Activated B cell treated with CpG ODN at 0.5 μM for 24 hours (primary cell): ENCODE results near the gene ARPC4. TPM values are rescaled to one million over a fixed set of nuclear protein-coding genes. Genes with fewer than 3 reads are reported as not detected.

Experiments used
- ATAC-seq: fragments of 200-7000 bp; cut with Tn5 transposase; one replicate; pipeline ENCODE4 v1.10.0; 2021; ENCODE audit warnings: low read depth, mild to moderate bottlenecking, moderate library complexity
- CTCF ChIA-PET: fragments of 350-600 bp; sonication (Branson Sonifier 250); formaldehyde crosslinking; loops from one replicate; lab custom pipeline; 2021; ENCODE audit warnings: antibody characterized with exemption; lab: Charles Lee
- POLR2A ChIA-PET: fragments of 350-600 bp; sonication (Branson Sonifier 250); formaldehyde crosslinking; loops from one replicate; lab custom pipeline; 2021; ENCODE audit warnings: antibody characterized with exemption; lab: Charles Lee
- DNase-seq: peaks from one replicate; pipeline ENCODE4 v3.0.0; 2022
- H3K27ac Mint-ChIP-seq: one replicate; pipeline ENCODE4 v1.8.0; 2020; ENCODE audit warnings: mixed read lengths
- H3K27me3 Mint-ChIP-seq: one replicate; pipeline ENCODE4 v1.8.0; 2021; ENCODE audit warnings: mixed read lengths
- H3K36me3 Mint-ChIP-seq: one replicate; pipeline ENCODE4 v1.8.0; 2021; ENCODE audit warnings: low read depth, mixed read lengths
- H3K4me1 Mint-ChIP-seq: one replicate; pipeline ENCODE4 v1.8.0; 2021; ENCODE audit warnings: mixed read lengths
- H3K4me3 Mint-ChIP-seq: one replicate; pipeline ENCODE4 v1.8.0; 2020; ENCODE audit warnings: mild to moderate bottlenecking, mixed read lengths
- H3K9me3 Mint-ChIP-seq: one replicate; pipeline ENCODE4 v1.8.0; 2020; ENCODE audit warnings: mixed read lengths
- intact Hi-C: fragments of 100-400 bp; cut with micrococcal nuclease; formaldehyde crosslinking; loops from one replicate; pipeline ENCODE4 v1.15.1; 2024
- total RNA-seq: library from RNA; stranded (reverse); gene quantifications from 2 replicates; pipeline ENCODE4 v1.2.3, GENCODE V29; 2022
- TF ChIP-seq, protein P1 (sequence below): fragments of 200-600 bp; IDR thresholded peaks from one replicate; pipeline ENCODE4 v1.8.0; 2022; ENCODE audit warnings: antibody characterized with exemption, mild to moderate bottlenecking

Gene ARPC4
- total RNA-seq, 1 donor from 2014 or later = 315 TPM

DNA sequence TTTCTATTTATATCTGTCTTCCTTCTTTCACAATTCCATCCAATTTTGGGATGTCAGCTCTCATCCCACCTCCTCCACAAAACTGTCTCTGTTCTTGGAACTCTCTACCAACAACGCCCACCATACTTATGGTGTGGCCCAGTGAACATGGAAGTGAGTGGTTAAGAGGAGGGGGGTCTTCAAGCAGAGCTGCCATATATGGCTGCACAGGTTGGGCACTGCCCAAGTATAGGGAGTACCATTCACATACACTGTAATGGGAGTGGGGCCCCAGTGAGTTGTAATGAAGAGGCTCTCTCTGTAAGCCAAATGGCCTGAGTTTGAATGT lies 15.2 kb upstream of the ARPC4 start:
- ChIA-PET CTCF (no interaction called here), POLR2A (interaction anchor here (0.6 to 5.6 kb wide), 5 partner anchors 18 to 381 kb away, joined by 3 to 57 read pairs (median 4); partner anchors contain the start of gene OGG1)
- intact Hi-C loops = no loop called here
- peaks cover 6% of the 10 kb centered on the region for H3K36me3 Mint-ChIP-seq
- no peak overlapping the region for H3K4me3 Mint-ChIP-seq
- DNase-seq (no peak), ATAC-seq (no peak)
- peaks cover 53% of the 10 kb centered on the region for H3K4me1 Mint-ChIP-seq
- H3K27me3 Mint-ChIP-seq = no peaks in the 10 kb centered on the region
- no peaks in the 10 kb centered on the region for H3K9me3 Mint-ChIP-seq
- peak overlapping the region; percentile 30 for H3K27ac Mint-ChIP-seq
- TF ChIP-seq, protein P1, sequence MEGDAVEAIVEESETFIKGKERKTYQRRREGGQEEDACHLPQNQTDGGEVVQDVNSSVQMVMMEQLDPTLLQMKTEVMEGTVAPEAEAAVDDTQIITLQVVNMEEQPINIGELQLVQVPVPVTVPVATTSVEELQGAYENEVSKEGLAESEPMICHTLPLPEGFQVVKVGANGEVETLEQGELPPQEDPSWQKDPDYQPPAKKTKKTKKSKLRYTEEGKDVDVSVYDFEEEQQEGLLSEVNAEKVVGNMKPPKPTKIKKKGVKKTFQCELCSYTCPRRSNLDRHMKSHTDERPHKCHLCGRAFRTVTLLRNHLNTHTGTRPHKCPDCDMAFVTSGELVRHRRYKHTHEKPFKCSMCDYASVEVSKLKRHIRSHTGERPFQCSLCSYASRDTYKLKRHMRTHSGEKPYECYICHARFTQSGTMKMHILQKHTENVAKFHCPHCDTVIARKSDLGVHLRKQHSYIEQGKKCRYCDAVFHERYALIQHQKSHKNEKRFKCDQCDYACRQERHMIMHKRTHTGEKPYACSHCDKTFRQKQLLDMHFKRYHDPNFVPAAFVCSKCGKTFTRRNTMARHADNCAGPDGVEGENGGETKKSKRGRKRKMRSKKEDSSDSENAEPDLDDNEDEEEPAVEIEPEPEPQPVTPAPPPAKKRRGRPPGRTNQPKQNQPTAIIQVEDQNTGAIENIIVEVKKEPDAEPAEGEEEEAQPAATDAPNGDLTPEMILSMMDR = no peak

DNA sequence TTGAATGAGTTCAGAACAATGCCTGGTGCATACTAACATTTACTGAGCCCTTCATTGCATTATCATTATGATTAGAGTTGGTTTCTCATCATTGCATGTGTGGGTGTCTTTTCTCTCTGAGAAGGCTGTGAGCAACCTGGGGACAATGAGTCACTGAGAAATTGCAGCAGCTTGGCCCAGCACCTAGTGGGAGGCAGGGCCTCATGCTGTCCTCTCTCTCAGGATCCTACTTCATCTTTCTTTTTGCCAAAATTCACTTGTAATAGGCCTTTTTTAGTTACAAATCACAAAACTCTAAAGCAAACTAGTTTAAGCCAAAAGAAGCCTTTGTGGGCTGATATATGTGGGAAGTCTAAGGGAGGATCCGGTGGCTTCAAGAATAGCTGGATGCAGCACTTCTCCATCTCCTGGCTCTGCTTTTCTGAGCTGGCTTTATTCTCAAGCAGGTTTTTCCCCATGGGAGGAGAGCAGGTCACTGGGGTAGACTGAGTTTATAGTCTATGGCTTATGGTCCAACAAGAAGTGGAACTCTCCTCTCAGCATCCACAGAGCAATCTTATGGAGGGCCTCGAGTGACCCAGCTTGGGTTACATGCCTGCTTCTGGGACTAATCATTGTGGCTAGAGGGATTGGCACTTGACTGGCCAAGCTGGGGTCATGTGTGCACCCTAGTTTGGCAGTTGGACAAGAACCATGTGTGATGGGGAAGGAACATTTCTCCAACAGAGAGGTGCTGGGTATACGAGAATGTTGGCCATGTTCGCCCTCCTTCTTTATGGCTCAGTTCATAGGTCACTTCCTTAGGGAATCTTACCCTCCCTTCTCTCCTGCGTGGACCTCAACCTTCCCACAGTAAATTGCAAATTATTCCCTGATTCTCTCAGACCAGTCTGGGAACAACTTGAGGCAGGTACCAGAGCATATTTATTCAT lies 14.5 kb upstream of the ARPC4 start:
- H3K4me1 Mint-ChIP-seq = peaks cover 58% of the 10 kb centered on the region
- ChIA-PET CTCF (no interaction called here), POLR2A (interaction anchor here (0.6 to 5.6 kb wide), 6 partner anchors 14 to 382 kb away, joined by 3 to 57 read pairs (median 4); partner anchors contain the start of genes ARPC4 and OGG1)
- no peak overlapping the region for H3K4me3 Mint-ChIP-seq
- no peak for ATAC-seq
- TF ChIP-seq, protein P1 = no peak
- no peaks in the 10 kb centered on the region for H3K9me3 Mint-ChIP-seq
- intact Hi-C loops = loop anchor here (1.0 kb wide), 1 partner anchor 28 kb away; no protein-coding TSS in a partner anchor
- H3K27ac Mint-ChIP-seq = peak overlapping the region; percentile 88
- H3K36me3 Mint-ChIP-seq = peaks cover 12% of the 10 kb centered on the region
- no peak for DNase-seq
- no peaks in the 10 kb centered on the region for H3K27me3 Mint-ChIP-seq

DNA sequence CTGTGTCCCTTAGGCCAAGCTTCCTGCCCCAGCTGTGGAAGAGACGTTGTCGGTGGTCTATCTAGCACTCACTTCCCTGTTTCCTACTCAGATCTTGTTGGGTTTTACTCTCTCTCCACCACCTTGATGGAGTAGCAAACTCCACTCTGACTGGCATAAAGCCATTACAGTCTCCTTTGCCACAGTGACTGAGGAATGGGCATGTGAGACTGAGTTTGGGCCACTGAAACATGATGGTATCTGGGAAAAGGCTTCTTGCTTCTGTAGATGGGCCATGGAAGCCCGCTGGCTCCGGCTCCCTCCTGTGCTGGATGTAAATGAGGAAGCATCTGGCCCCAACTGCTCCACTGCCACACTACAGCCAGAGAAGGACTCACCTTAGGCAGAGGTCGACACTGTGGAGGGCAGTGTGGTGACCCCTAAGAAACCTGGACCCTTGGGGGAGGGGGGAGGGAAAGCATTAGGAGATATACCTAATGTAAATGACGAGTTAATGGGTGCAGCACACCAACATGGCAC lies 13.7 kb upstream of the ARPC4 start:
- Mint-ChIP-seq H3K36me3 (peaks cover 18% of the 10 kb centered on the region), H3K4me1 (peaks cover 58% of the 10 kb centered on the region), H3K27ac (peak overlapping the region; percentile 88), H3K27me3 (no peaks in the 10 kb centered on the region), H3K9me3 (no peaks in the 10 kb centered on the region), H3K4me3 (peak overlapping the region; percentile 32)
- intact Hi-C loops = loop anchor here (1.0 kb wide), 1 partner anchor 29 kb away; no protein-coding TSS in a partner anchor
- ATAC-seq = no peak
- POLR2A ChIA-PET = interaction anchor here (1.1 to 5.6 kb wide), 6 partner anchors 9 to 382 kb away, joined by 3 to 133 read pairs (median 12); partner anchors contain the start of genes ARPC4, BRPF1, CAMK1 and OGG1
- DNase-seq = no peak
- TF ChIP-seq, protein P1 = no peak
- CTCF ChIA-PET = no interaction called here

DNA sequence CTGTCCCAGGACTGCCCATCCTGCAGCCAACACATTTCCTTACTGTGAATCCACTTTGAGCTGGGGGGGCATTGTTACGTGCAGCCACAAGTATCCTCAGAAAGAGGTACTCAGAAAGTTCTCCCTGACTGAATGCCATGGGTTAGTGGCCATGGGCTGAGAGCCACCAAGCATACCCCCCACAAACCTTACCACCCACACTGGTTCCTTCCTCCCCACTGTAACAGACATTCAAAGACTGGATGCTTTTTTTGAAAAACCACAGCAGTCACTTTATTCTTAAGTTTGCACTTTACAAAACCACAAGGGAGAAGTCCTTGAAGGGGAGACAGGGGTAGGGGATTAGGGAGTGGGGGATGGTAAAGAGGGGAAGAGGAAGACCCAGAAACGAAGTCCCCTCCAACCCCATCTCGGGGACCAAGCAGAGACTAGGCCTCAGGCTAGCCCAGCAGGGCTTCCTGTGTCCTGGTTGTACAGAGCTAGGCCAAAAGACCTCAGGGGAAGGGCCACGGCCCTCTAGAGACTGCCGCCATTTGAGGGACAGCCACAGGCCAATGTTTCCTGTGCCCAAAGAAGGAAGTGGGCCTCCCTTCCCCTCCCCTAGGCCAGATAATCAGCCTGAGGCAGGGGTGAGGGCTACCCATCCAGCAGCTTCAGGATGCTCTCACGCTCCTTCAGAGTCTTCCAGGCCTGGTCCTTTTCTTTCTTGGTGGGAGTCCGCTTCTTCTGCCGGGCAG lies 13.0 kb upstream of the ARPC4 start:
- peaks cover 58% of the 10 kb centered on the region for H3K4me1 Mint-ChIP-seq

More for the DNA sequence above, 13.0 kb upstream of the ARPC4 start:
- H3K4me3 Mint-ChIP-seq = peak overlapping the region; percentile 32
- ATAC-seq (peak; percentile 76), DNase-seq (peak; percentile 30)
- CTCF ChIA-PET = interaction anchor here (0.7 to 1.6 kb wide), 3 partner anchors 13 to 17 kb away, joined by 3 to 5 read pairs (median 4); partner anchors contain the start of gene TADA3
- no peaks in the 10 kb centered on the region for H3K27me3 Mint-ChIP-seq
- TF ChIP-seq, protein P1 = no peak
- intact Hi-C loops = loop anchor here (1.0 to 2.0 kb wide), 3 partner anchors 12 to 30 kb away; partner anchors contain the start of gene TADA3
- no peaks in the 10 kb centered on the region for H3K9me3 Mint-ChIP-seq
- peak overlapping the region; percentile 88 for H3K27ac Mint-ChIP-seq
- H3K36me3 Mint-ChIP-seq = peaks cover 21% of the 10 kb centered on the region
- POLR2A ChIA-PET = interaction anchor here (1.0 to 5.6 kb wide), 9 partner anchors 10 to 153 kb away, joined by 3 to 133 read pairs (median 6); partner anchors contain the start of genes ARPC4, BRPF1, CAMK1 and CRELD1
